ENCODE data around the gene CPHXL. TPM values are rescaled to one million over a fixed set of nuclear protein-coding genes. Genes with fewer than 3 reads are reported as not detected.

CPHXL gene
- not detected in 2 replicates for total RNA-seq

DNA sequence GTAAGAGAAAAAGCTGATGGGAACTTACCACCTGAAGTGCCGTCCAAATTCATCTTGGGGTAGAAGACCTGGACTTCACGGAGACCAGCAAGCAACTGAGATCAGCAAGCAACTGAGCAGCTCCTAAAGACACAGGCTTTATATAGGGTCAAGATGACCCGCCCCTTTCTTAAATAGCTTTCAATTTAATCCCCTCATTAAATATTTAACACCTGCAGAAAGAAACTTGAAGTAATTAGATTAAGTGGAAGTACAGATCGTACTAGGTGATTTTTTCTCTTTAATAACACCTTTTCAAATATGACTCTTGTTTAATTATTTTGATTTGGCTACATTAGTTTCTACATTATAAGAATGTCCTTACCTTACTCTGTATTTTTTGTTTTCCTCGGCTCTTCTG lies at the start of gene CPHXL:
Gene CPHXL (minus strand): TSS at position 101 of the 400 bp plus-strand sequence. CDS start 48 bp downstream, at position 53.

DNA sequence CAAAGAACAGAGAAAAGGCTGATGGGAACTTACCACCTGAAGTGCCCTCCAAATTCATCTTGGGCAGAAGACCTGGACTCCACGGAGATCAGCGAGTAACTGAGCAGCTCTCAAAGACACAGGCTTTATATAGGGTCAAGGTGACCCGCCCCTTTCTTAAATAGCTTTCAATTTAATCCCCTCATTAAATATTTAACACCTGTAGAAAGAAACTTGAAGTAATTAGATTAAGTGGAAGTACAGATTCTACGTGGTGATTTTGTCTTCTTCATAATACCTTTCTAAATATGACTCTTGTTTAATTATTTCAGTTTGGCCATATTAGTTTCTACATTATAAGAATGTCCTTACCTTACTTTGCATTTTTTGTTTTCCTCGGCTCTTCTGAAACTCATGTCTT lies 24.9 kb downstream of the CPHXL start, which contains the start of gene DUXB:
Gene DUXB (minus strand): TSS at position 101 of the 400 bp plus-strand sequence. CDS start 43 bp downstream, at position 58.

GRCh38 chr16:75676909-75677308 lies 49.4 kb downstream of the CPHXL start, which contains the start of gene CPHXL2:
CPHXL2 (minus strand) TSS chr16:75677009; CDS start chr16:75676999, 10 bp downstream.

Other genes starting within 250 kb of the CPHXL start
- 0.24 and 1.7 TPM in 2 replicates for gene CHST6, start 231.0 kb downstream of the CPHXL start, total RNA-seq
- not detected in 2 replicates for gene CHST5, start 190.4 kb downstream of the CPHXL start, total RNA-seq
- 8.1 and 12.3 TPM in 2 replicates for gene TMEM231, start 170.2 kb downstream of the CPHXL start, total RNA-seq
- 52.0 and 69.9 TPM in 2 replicates for gene GABARAPL2, start 160.1 kb downstream of the CPHXL start, total RNA-seq
- 27.2 and 46.9 TPM in 2 replicates for gene ADAT1, start 103.2 kb downstream of the CPHXL start, total RNA-seq
- gene KARS1, start 78.8 kb downstream of the CPHXL start, total RNA-seq, result 126 and 172 TPM in 2 replicates
- 46.4 and 66.0 TPM in 2 replicates for gene TERF2IP, start 78.7 kb downstream of the CPHXL start, total RNA-seq
- not detected in 2 replicates for gene CPHXL2, start 49.5 kb downstream of the CPHXL start, total RNA-seq
- not detected in 2 replicates for gene DUXB, start 25.0 kb downstream of the CPHXL start, total RNA-seq